Spleen (tissue), 7 donors: ENCODE results near the gene TMEM145.

ENCODE experiments used
- CTCF ChIP-seq, 11 experiments: fragments of 200-600 bp in 7 of 11; fragments of 450-650 bp in 4 of 11; sonication (generic) in 4 of 11; IDR thresholded peaks in 8 of 11; conservative IDR thresholded peaks in 3 of 11; 1 replicate in 7 of 11; 2 replicates in 4 of 11; pipeline versions ENCODE4 v1.4.0 to v1.8.0; 2016 to 2021; ENCODE audit warnings: antibody characterized with exemption in 11 of 11, inconsistent platforms in 4 of 11, mild to moderate bottlenecking in 1 of 11
- POLR2A ChIP-seq, 3 donors: fragments of 450-650 bp; IDR thresholded peaks; one replicate each; pipeline ENCODE4 v1.5.1; 2017; ENCODE audit warnings: antibody characterized with exemption in 3 of 3, mild to moderate bottlenecking in 1 of 3
- donor health status: DM: no; HTN: no; CAD: no; lungs with moderate emphysema.
- donor health status: DM: no; HTN: no; CAD: no.
- donor health status: DM: no; HTN: no; CAD: no.

- no peak for TF ChIP-seq CTCF (IDR thresholded peaks at IDR 0.05 in 8 of 11, conservative IDR thresholded peaks at IDR 0.05 in 3 of 11)
- TF ChIP-seq POLR2A (IDR thresholded peaks at IDR 0.05), result no peak
These were observed 18.9 kb downstream of the TMEM145 start for GRCh38 chr19:42332059-42332458.
